Measurements from ENCODE around the gene SP100.

SP100 gene

GRCh38 chr2:230564805-230565779 is 149.1 kb downstream of the SP100 start:
- no peak for DNase-seq

GRCh38 chr2:230569298-230569697 is 153.3 kb downstream of the SP100 start:
- DNase-seq = no peak

GRCh38 chr2:230570987-230571386 is 155.0 kb downstream of the SP100 start:
- no peak for DNase-seq

GRCh38 chr2:230575642-230576324 is 159.8 kb downstream of the SP100 start:
- DNase-seq = no peak

GRCh38 chr2:230577114-230577513 is 161.1 kb downstream of the SP100 start:
- no peak for DNase-seq

- no peak for DNase-seq
Measured at GRCh38 chr2:230578106-230578505, 162.1 kb downstream of the SP100 start.

- DNase-seq = no peak
Measured at GRCh38 chr2:230582851-230583283, 166.9 kb downstream of the SP100 start.

- DNase-seq = no peak
Measured at GRCh38 chr2:230583581-230583980, 167.6 kb downstream of the SP100 start.

GRCh38 chr2:230586328-230586982 is 170.5 kb downstream of the SP100 start:
- no peak for DNase-seq

GRCh38 chr2:230589025-230589424 is 173.0 kb downstream of the SP100 start:
- no peak for DNase-seq

GRCh38 chr2:230589497-230590015 is 173.6 kb downstream of the SP100 start:
- DNase-seq = no peak

- DNase-seq = no peak
Measured at GRCh38 chr2:230590333-230590732, 174.3 kb downstream of the SP100 start.

GRCh38 chr2:230591850-230592249 is 175.8 kb downstream of the SP100 start:
- no peak for DNase-seq

GRCh38 chr2:230592775-230593174 is 176.8 kb downstream of the SP100 start:
- DNase-seq = no peak

All from NCI-H1694 treated with DMSO at 0.1 percent for 48 hours (cell line).